NB4 (cell line): ENCODE measurements around the gene ESF1.

Experiments
- CTCF ChIP-seq: IDR thresholded peaks from one replicate; pipeline ENCODE4 v1.5.1; 2012; ENCODE audit warnings: low read depth, low read length
- POLR2A ChIP-seq: IDR thresholded peaks from 2 replicates; pipeline ENCODE4 v1.6.1; 2011; ENCODE audit warnings: mild to moderate bottlenecking; ENCODE audit not compliant: insufficient read length; ENCODE audit errors: extremely low read depth

GRCh38 chr20:13681248-13682125 lies 103.2 kb downstream of the ESF1 start:
- TF ChIP-seq CTCF: no peak
- TF ChIP-seq POLR2A: no peak
